Fibroblast of skin of abdomen (primary cell): Measurements from ENCODE around the gene NRG2.
A peak's percentile ranks its signal among the peaks of the same experiment; 100 is the strongest.

Experiments
- DNase-seq: peaks from one replicate; pipeline ENCODE4 v3.0.0-alpha.2; 2013

Gene NRG2

DNA sequence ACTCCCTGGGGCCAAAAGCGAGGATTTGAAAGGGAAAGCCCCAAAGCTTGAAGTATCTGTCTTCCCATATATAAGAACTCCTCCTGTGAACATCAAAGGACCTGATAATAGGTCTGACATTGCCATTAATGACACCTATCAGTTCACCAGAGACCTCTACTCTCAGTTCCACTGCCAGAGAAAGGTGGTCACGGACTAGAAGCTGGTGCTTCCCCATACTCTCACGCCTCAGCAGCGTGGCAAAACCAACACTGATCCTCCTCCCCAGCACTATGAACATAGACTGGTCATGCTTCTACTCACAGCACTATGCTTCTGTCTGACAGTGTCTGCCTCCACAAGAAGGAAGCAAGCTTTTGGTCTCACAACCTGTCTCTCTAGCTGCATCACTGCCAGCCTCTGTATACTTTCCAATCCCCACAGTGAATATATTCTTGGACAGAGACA lies 37.9 kb downstream of the NRG2 start:
- no peak for DNase-seq

DNA sequence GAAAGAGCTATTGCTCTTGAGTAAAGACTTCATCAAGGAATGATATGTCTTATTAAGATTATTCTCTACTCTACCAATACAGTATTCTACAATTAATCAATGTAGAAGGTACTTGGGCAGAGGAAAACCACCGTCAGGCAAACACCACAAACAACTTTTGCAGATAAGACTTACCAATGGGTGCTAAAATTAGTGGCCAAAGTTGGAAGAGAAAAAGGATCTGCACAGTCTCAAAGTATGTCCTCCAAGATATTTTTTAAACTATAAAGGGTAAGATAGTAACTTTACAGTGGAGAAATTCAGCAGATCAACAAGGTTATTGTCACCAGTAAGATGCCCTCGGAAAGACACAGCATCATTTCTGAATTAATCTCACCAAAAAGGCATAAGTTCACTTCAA lies 38.9 kb downstream of the NRG2 start:
- DNase-seq, result no peak

DNA sequence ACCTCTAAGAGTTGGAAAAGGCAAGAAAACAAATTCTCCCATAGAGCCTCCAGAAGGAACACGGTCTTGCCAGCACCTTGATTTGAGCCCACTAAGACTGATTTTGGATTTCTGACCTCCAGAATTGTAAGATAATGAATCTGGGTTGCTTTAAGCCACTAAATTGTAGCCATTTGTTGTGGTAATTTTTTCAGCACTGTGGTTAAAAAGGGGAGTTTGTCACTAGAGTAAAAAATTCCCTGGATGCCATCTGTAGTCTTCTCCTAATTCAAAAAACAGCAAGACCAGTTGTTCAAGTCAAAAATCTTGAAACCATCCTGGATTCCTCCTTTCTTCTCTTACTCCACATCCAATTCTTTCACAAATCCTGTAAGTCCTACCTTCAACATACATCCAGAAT lies 39.6 kb downstream of the NRG2 start:
- no peak for DNase-seq

DNA sequence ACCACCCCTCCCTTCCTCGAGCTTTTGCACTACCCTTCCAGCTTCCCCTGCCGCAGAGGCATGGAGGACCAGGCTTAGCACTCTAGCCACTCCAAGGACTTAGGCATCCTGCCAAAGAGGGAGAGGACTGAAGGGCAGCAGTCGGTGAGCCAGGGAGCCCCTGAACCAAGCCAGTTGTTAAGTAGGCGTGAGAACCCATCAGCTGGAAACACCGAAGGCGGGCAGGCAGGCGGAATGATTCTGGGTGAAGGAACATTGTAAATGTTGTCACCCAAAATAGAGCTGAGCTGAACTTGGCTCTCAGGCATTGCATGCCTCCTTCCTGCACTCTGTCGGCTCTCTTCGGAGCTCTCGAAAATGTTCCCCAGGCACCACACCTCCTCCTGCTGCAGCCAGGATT lies 42.8 kb downstream of the NRG2 start:
- no peak for DNase-seq

DNA sequence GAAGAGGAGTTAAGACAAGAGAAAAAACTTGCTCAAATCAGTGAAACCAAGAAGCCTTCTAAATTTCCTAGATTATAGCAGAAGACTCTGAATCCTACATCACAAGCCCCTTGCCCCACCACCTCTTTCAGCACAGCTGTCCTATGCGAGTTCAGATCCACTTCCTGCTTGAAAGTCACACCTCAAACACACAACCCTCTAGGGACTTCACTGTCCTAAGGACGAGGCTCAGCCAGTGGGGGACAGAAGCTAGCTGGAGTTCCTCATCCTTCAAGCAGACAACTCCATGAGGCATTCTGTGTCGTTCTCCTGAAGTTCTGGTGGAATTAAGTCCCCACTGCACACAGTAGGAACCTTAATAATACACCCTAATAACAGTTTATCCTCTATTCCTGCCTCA lies 44.3 kb downstream of the NRG2 start:
- no peak for DNase-seq

DNA sequence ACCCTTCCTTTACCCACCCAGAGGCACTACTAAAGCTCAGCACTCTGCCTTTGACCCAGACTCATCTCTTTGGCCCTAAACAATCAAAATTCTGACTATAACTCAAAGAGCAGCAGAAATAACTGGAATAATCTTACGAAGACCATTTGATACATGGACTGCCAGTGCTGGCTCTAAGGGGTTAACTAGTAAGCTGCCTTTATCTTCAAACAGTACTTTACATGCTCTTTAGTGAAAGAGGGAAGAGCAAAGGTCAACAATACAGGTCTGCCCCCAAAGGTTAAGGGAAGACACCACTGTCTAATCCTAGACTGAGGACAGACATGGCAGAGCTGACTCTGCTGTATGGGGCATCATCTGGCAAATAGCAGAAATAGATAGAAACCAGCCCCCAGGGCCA lies 45.8 kb downstream of the NRG2 start:
- DNase-seq, result no peak

DNA sequence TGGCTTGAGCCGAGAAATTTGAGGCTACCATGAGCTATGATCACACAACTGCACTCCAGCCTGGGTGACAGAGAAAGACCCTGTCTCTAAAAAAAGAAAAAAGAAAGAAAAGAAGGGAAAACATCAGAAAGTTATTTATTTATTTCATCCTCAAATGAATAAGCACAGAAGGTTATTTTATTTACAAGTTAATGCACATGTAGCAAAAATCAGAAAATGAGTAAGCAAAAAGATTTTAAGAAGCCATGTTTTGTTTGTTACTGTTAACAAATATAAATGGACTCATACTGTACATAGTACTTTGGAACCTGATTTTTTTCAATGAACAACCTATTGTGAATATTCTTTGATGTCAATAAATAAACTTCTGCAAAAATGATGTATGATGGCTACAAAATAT lies 47.2 kb downstream of the NRG2 start:
- DNase-seq, result no peak

DNA sequence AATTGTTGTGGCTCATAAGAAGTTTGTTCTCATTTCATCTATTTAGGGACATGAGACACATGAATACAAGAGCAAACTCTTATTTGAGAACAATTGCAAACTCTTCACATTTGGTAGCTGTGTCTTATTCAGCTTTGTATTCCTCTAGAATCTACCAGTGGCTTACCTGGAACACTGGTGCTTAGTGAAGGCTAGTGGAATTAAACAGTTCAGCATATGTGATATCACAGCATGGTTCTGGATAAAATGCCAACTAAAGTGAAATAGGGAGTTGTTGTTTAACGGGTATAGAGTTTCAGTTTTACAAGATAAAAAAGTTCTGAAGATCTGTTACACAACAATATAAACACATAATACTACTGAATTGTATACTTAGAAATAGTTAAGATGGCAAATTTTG lies 48.9 kb downstream of the NRG2 start:
- no peak for DNase-seq

DNA sequence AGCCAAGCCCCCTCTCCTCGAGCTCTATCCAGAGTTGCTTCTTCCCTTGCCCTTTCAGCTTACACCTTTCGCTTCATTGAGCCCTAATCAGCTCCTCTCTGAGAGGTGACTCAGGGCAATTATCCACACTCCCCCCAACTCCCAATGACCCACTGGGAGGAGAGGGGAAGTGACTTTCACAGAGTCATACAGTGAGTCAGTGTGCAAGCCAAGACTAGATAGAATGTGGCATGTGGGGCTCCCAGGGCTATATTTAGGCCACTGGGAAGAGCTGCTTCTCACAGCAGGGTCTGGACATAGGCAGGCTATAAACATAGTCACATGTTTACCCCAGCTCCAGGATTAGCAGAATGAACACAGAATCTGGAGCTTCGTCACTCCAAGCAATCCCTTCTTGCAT lies 57.4 kb downstream of the NRG2 start:
- peak; percentile 81 for DNase-seq

DNA sequence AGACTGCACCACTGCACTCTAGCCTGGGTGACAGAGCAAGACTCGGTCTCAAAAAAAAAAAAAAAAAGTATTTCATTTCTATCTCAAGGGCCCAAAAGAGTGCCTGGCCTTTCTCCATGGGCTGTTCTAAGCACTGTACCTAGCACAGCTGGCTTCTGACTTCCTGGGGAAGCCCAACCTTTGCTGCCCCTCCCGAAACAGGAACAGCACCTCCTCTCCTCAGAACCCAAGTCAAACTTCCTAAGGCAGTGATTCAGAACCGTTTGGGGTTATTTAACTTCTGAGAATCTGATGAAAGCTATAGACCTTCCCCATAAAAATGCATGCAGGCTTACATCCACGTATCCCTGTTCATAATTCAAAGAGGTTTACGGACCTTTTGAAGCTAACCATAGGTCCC lies 57.8 kb downstream of the NRG2 start:
- DNase-seq, result peak; percentile 3

DNA sequence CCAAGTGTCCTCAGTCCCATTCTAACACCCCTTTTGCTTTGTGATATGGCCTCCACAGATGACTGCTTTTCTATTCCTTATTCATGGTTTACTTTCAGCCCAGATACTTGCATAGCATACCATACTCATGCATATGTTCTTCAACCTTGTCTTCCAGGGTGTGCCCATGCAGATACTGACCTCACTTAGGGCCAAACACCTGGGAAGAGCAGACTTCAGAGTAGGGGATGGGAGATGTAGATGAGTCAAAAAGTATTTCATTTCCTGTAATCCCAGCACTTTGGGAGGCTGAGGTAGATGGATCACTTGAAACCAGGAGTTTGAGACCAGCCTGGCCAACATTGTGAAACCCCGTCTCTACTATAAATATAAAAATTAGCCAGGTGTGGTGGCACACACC lies 58.3 kb downstream of the NRG2 start:
- no peak for DNase-seq

DNA sequence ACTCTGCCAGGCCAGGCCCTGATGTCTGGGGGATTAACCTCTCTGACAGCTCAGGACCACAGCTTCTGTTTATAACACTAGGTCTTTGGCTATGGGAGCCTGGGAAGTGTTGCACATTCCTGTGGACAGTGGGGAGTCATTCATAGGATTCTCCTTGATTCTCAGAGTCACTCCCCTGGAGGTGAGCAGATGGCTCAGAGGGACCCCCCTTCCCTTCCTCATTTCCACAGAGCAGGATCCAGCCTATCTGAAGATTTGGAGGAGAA lies 60.2 kb downstream of the NRG2 start:
- DNase-seq, result peak; percentile 12

DNA sequence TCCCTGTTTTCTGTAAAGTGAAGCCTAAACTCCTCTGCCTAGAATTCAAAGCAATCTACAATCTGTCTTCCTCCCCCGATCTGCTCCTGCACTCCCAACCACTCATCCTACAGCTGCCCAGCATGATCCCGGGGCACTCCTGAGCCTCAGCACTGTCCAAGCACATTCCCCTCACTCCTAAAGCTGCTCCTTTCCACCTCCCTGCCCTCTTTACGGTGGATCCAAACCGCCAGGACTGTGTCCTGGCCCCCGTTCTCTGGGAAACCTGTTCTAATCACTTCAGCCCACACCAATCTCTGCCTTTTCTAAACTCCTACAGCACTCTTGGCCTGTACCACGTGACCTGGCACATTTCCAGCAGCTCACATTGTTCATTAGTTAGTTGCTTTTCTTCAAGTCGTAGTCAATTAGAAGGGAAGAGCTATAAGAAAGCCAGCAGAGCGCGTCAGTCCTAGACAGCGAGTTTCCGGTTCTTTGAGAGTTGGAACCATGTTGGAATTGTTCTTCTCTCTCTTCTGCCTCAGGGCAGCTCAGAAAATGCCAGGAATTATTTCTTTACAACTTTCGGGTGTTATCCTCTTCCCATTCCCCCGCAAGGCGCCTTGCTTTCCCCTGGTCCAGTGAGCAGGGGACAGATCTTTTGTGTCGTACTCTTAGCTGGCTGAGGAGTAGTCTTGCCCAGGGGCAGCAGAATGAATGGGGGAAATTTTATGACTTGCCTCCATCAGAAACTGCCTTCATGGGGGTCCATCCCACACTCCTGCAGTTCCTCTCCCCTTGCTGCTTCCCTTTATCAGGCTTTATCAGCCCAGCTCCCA lies 60.7 kb downstream of the NRG2 start:
- DNase-seq, result peak; percentile 46

DNA sequence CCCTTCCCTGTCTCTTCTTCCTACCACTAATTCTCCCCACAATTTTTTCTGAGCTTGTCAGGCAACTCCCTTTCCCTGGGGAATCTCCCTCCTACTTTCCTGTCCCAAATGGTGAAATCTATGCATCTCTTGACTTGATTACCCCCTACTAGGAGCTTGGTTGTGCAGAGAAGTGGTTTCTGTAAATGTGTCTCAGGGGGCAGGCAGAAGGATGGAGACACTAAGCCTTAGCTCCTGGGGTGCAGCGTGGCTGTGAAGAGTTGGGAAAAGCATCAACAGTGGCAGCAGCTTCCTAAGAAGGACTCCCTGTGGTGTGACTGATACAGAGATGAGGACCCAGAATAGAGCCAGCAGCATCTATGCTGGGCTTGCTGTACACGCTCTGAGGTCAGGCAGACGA lies 62.3 kb downstream of the NRG2 start:
- no peak for DNase-seq

DNA sequence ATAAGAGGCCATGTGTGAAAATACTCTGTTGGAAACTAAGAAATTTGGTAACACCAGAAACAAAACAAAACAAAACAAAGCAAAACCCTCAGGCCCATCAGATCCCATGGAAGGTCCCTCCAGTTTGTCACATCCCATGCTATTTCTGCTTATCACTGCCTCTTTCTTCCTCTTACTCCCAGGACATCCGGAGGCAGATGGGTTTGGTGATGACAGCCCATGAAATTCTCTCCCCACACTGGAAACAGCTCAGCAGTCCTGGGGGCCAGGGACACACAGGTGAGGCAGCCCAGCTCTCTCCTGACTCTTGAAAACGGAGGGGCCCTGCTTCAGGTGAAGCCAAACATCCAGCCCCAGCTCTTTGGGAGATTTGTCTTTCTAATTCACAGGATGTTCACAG lies 63.2 kb downstream of the NRG2 start:
- DNase-seq, result no peak

DNA sequence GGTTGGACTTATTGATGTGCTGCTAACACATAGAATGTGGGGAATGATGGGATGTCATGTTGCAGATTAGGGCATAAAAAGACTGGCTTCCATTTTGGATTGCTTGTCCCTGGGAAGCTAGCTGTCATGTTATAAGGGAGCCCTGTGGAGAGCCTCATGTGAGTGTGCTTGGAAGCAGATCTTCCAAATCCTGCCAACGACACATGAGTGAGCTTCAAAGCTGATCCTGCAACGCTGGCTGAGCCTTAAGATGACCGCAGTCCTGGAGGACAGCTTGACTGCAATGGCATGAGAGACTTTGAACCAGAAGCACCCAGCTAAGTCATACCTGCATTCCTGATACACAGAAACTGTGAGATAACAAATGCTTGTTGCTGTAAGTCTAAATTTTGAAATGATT lies 63.6 kb downstream of the NRG2 start:
- no peak for DNase-seq

DNA sequence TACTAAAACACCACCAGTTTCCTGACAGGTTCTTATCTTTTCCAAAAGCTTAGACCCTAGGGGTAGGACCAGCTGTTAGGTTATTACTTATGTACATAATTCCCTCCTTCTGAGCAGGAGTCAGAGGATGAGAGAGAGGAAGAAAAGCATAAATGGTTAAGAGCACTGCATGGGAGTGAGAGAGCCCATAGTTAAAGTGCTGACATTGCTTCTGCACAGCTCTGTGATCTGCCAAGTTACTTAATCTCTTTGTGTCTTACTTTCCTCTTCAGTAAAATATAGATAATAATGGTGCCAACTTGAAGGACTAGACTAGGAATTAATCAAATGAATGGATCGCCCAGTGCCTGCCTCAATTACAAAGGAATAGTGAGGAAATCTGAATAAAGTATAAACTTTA lies 66.4 kb downstream of the NRG2 start:
- no peak for DNase-seq

DNA sequence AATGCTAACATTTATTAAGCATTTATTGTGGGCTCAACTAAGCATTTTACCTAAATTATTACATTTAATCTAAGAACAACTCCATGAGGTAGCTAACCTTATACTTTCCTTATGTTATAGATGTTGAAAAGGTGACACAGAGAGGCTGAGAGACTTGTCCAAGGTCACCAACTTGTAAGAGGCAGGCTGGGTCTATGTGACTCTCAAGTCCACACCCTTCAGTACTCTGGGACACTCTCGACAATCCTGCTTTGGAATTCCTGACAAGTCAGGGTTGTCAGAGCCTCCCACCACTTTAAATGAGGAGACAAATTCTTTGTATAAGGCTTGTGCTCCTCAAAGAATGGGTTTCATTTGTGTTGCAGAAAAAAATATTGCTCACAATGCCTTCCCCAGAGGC lies 67.2 kb downstream of the NRG2 start:
- no peak for DNase-seq

DNA sequence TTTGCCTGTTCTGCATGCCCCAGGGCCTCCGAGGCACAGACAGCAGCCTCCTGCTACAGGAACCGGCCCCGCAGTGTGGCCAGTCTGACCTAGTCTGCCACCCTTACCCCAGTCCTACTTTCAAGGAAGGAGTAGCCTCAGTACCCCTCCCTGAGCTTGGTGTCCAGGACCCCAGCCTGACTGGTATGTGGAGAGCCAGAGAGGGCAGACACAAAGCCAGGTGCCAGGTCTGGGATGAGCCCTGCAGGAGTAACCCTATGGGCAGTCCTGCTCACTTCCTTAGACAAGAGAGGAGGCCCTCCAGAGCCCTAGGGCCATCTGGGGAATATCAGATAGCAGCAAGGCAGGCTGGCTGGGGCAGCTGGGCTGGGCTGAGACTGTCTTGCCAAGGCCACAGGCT lies 67.8 kb downstream of the NRG2 start:
- DNase-seq, result no peak

DNA sequence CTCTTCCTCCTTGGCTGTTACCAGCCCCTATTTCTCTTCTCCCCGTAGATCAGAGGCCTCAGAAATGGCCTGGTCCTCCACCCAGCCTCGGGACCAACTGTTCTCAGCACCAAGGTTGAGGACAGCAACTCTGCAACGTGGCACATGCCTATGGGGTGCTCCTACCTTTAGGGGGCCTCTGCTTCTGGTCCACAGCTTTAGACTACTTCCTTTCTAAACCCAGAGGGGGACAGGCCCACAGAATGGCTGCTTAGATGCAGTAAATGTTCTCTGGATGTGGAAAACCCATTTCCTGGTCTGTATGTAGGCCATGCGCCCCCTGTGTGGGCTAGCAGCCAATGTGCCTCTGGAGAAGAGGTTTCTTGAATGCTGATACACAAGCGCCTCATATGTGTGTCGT lies 68.4 kb downstream of the NRG2 start:
- no peak for DNase-seq

DNA sequence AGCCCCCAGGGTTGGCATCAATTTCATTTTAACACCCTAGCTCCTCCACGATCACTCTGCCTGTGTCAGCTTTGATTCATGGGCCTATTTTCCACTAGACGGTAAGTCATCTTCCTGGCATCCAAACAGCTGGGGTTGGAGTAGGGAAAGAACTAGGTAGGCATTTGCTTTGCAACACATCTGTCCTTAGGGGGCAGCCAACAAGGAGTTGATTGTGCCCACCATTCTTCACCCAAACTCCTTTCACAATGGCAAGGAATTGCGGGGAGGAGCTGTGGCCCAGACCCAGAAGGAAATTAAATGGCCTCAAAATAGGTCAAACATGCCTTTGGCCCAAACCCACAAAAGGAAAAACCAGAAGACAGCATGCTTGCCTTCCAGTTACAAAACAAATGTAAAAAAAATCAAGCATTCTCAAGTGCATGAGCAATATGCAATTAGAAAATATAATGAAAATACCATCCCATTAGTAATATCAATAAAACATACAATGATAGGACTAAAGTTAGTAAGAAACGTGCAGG lies 71.8 kb downstream of the NRG2 start:
- DNase-seq, result no peak

DNA sequence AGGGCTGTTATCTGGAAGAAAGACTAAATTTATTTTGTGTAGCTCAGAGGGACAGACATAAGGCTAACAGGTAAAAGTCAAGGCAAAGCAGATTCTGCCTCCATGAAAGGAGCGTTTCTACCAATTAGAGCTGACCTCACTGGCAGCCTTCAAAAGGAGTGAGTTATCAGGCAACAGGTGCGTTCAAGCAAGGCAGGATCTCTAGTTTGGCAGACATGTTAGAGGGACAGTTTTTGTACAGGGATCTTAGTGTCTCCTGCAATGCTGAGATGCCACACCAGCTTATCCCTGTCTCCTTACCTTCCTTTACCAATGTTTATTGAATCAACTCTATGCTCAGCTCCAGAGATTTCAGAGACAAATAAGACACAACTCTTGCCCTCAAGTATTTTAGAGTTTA lies 73.8 kb downstream of the NRG2 start:
- DNase-seq, result no peak

DNA sequence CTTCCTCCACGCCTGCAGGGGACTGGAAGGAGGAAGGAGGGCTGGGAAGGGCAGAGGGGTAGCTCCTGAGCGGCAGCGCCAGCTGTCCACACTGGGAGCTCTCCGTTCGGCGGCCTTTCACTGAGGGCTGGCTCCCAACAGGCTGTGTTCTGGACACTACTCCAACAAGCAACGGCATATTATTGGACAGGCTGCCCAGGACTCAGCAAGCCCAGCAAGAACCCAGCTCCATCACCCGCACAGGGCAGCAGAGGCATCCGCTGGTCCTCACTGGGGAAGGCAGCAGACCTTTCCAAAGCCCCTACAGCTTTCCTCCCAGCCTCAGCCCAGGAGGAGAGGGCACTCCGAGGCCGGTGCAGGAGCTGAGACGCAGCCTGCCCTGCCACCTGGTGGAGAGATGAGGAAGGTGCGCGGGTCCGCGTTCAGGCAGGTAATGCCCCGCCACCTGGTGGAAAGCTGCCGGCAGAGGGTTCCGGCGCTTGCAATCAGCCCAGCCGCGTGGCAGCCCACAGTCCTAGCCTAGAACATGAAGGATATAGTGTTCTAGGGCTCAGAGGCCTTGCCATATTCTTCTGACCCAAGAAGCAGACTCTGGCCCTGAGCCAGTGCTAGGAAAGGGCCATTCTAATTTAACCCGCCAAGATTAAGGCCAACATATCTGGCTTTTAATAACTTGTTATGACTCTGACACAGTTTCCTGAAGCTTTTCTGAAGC lies 74.4 kb downstream of the NRG2 start:
- DNase-seq, result peak; percentile 51

DNA sequence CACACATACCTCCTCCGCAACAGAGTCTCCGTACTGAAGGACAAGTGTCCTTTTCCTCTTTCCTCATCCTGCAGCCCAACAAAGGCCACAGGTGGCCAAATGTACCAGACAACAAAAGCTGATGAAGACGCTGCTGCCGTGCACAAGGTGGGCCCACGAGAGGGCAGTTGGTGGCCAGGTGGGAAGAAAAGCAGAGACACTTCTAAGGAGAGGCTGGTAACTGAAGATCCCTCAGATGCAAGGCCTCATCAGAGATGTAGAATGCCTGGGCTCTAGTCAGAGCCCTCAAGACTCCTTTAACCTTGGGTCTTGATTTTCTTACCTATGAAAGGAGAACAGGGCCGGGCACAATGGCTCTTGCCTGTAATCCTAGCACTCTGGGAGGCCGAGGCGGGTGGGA lies 75.7 kb downstream of the NRG2 start:
- DNase-seq, result no peak

DNA sequence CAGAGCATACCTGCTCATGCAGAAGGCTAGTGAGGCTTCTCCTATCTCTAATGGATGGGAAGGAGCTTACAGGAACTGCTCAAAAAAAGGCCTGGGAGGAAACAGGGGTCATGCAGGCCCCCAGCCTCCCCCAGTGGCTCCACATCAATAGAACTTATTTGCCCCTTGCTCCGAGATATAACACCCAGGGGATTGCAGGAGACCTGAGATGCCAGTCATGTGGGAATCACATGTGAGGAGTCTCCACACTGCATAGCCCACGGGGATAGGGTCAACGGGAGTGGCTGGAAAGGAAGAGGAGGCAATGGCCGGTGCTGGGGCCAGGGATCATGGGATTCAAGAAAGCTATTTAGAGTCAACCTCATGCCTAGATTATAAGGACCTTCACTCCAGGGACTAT lies 76.2 kb downstream of the NRG2 start:
- no peak for DNase-seq
